ENCODE measurements around the gene PLXNB1. TPM values are rescaled to one million over a fixed set of nuclear protein-coding genes. Genes with fewer than 3 reads are reported as not detected.

PLXNB1 gene
- total RNA-seq, 4 donors from 2014 or later, result 150 to 455 (median 312) TPM

DNA sequence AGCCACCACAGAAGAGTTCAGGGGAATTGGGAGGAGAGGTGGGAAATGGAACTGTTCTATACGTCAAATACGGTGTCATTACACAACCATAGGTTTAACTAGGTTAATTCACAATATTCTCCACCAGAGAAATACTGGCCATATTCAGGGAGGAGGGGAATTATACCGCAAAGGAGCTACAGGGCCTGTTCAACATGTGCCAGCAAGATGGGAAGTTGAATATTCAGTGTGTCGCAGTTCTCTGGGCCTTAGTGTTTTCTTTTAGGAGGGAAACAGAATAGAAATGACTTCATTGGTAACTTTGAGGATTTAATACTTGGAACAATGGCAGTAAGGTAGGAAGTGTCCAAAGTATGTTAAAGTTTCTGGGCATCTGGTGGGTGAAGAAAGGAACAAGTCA lies 75.9 kb downstream of the PLXNB1 start:
- H3K27me3 ChIP-seq, result no peaks in the 10 kb centered on the region
- H3K9me3 ChIP-seq, result peaks cover 0 to 7% (median 0%) of the 10 kb centered on the region in 4 donors
- no peaks in the 10 kb centered on the region for H3K4me1 ChIP-seq
- no peak overlapping the region for H3K27ac ChIP-seq
- no peak overlapping the region for H3K4me3 ChIP-seq
- no peaks in the 10 kb centered on the region for H3K36me3 ChIP-seq
- DNase-seq, result no peak
- no peak for TF ChIP-seq POLR2A (IDR thresholded peaks at IDR 0.05)
- TF ChIP-seq, protein P1, sequence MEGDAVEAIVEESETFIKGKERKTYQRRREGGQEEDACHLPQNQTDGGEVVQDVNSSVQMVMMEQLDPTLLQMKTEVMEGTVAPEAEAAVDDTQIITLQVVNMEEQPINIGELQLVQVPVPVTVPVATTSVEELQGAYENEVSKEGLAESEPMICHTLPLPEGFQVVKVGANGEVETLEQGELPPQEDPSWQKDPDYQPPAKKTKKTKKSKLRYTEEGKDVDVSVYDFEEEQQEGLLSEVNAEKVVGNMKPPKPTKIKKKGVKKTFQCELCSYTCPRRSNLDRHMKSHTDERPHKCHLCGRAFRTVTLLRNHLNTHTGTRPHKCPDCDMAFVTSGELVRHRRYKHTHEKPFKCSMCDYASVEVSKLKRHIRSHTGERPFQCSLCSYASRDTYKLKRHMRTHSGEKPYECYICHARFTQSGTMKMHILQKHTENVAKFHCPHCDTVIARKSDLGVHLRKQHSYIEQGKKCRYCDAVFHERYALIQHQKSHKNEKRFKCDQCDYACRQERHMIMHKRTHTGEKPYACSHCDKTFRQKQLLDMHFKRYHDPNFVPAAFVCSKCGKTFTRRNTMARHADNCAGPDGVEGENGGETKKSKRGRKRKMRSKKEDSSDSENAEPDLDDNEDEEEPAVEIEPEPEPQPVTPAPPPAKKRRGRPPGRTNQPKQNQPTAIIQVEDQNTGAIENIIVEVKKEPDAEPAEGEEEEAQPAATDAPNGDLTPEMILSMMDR (IDR thresholded peaks at IDR 0.05), result no peak

Small RNA genes lying within 50 kb of the gene (small RNA-seq; reads per million reads assigned to genes)
- 0 reads per million in 2 donors for gene RN7SL321P

Other genes with a start within 250 kb of the PLXNB1 start
- 10 to 100 TPM in 1 of 4 donors, 1 to 10 TPM in 3; 3.3 to 10.4 (median 6.3) TPM for gene CDC25A, start 241.7 kb downstream of the PLXNB1 start, total RNA-seq
- gene CAMP, start 206.6 kb downstream of the PLXNB1 start, total RNA-seq, result not detected
- 10 to 100 TPM in 3 of 4 donors, 1 to 10 TPM in 1; 5.6 to 91.6 (median 14.6) TPM for gene ZNF589, start 189.0 kb downstream of the PLXNB1 start, total RNA-seq
- gene NME6, start 128.7 kb downstream of the PLXNB1 start, total RNA-seq, result 10 to 100 TPM; 24.0 to 49.6 (median 39.2) TPM
- gene SPINK8, start 96.4 kb downstream of the PLXNB1 start, total RNA-seq, result not detected
- gene FBXW12, start 57.9 kb downstream of the PLXNB1 start, total RNA-seq, result not detected
- 10 to 100 TPM in 1 of 4 donors, 1 to 10 TPM in 3; 7.4 to 13.1 (median 9.1) TPM for gene CCDC51, start 10.0 kb upstream of the PLXNB1 start, total RNA-seq
- 100 to 1,000 TPM; 142 to 246 (median 153) TPM for gene TMA7, start 10.2 kb upstream of the PLXNB1 start, total RNA-seq
- gene ATRIP, start 16.7 kb upstream of the PLXNB1 start, total RNA-seq, result 10 to 100 TPM in 1 of 4 donors, 1 to 10 TPM in 3; 2.6 to 13.2 (median 6.0) TPM
- gene SHISA5, start 74.1 kb upstream of the PLXNB1 start, total RNA-seq, result 100 to 1,000 TPM in 3 of 4 donors, 10 to 100 TPM in 1; 60.2 to 149 (median 110) TPM
- gene PFKFB4, start 126.7 kb upstream of the PLXNB1 start, total RNA-seq, result 100 to 1,000 TPM in 1 of 4 donors, 10 to 100 TPM in 3; 14.0 to 131 (median 74.5) TPM
- gene UCN2, start 133.7 kb upstream of the PLXNB1 start, total RNA-seq, result 1 to 10 TPM in 1 of 4 donors, not detected in 3; 1.7 TPM
- gene COL7A1, start 165.2 kb upstream of the PLXNB1 start, total RNA-seq, result 100 to 1,000 TPM in 1 of 4 donors, 10 to 100 TPM in 2, 1 to 10 TPM in 1; 7.5 to 101 (median 21.7) TPM
- gene UQCRC1, start 179.6 kb upstream of the PLXNB1 start, total RNA-seq, result 100 to 1,000 TPM; 313 to 857 (median 761) TPM
- gene TMEM89, start 191.7 kb upstream of the PLXNB1 start, total RNA-seq, result not detected
- 100 to 1,000 TPM; 143 to 249 (median 194) TPM for gene SLC26A6, start 205.4 kb upstream of the PLXNB1 start, total RNA-seq
- 1 to 10 TPM; 2.3 to 5.0 (median 2.9) TPM for gene CELSR3, start 232.8 kb upstream of the PLXNB1 start, total RNA-seq